GM19023 (cell line): ENCODE results near the gene PPP6R3.

Source experiments
- ATAC-seq: cut with Tn5 transposase; IDR thresholded peaks from one replicate; pipeline ENCODE4 v1.9.1; 2021; ENCODE audit warnings: mild to moderate bottlenecking, moderate library complexity; ENCODE audit not compliant: unreplicated experiment

The PPP6R3 gene

GRCh38 chr11:68550485-68550817 lies 89.9 kb downstream of the PPP6R3 start:
- no peak for ATAC-seq

- ATAC-seq: no peak
Measured at GRCh38 chr11:68551223-68551622, 90.7 kb downstream of the PPP6R3 start.

GRCh38 chr11:68551777-68552176 lies 91.2 kb downstream of the PPP6R3 start:
- ATAC-seq: no peak

- ATAC-seq: no peak
Measured at GRCh38 chr11:68552542-68552941, 92.0 kb downstream of the PPP6R3 start.

GRCh38 chr11:68560216-68560615 lies 99.7 kb downstream of the PPP6R3 start:
- ATAC-seq: no peak

- ATAC-seq: no peak
Measured at GRCh38 chr11:68563454-68563853, 102.9 kb downstream of the PPP6R3 start.

GRCh38 chr11:68564261-68564660 lies 103.7 kb downstream of the PPP6R3 start:
- no peak for ATAC-seq

- no peak for ATAC-seq
Measured at GRCh38 chr11:68565768-68566167, 105.2 kb downstream of the PPP6R3 start.

- ATAC-seq: no peak
Measured at GRCh38 chr11:68567553-68567952, 107.0 kb downstream of the PPP6R3 start.

GRCh38 chr11:68569357-68569756 lies 108.8 kb downstream of the PPP6R3 start:
- no peak for ATAC-seq

GRCh38 chr11:68570691-68571090 lies 110.1 kb downstream of the PPP6R3 start:
- no peak for ATAC-seq

GRCh38 chr11:68574308-68574707 lies 113.8 kb downstream of the PPP6R3 start:
- ATAC-seq: no peak

- ATAC-seq: no peak
Measured at GRCh38 chr11:68575025-68575665, 114.6 kb downstream of the PPP6R3 start.

- no peak for ATAC-seq
Measured at GRCh38 chr11:68579455-68579854, 118.9 kb downstream of the PPP6R3 start.

- no peak for ATAC-seq
Measured at GRCh38 chr11:68581439-68581838, 120.9 kb downstream of the PPP6R3 start.

- no peak for ATAC-seq
Measured at GRCh38 chr11:68581901-68582300, 121.3 kb downstream of the PPP6R3 start.

GRCh38 chr11:68582416-68583040 lies 122.0 kb downstream of the PPP6R3 start:
- ATAC-seq: no peak

GRCh38 chr11:68583041-68583446 lies 122.5 kb downstream of the PPP6R3 start:
- no peak for ATAC-seq

- no peak for ATAC-seq
Measured at GRCh38 chr11:68584097-68584496, 123.5 kb downstream of the PPP6R3 start.

GRCh38 chr11:68584991-68585524 lies 124.5 kb downstream of the PPP6R3 start:
- ATAC-seq: no peak

GRCh38 chr11:68589547-68590216 lies 129.1 kb downstream of the PPP6R3 start:
- no peak for ATAC-seq

GRCh38 chr11:68591719-68592118 lies 131.2 kb downstream of the PPP6R3 start:
- no peak for ATAC-seq
